Measurements from ENCODE around the gene MOB2.

MOB2 gene

DNA sequence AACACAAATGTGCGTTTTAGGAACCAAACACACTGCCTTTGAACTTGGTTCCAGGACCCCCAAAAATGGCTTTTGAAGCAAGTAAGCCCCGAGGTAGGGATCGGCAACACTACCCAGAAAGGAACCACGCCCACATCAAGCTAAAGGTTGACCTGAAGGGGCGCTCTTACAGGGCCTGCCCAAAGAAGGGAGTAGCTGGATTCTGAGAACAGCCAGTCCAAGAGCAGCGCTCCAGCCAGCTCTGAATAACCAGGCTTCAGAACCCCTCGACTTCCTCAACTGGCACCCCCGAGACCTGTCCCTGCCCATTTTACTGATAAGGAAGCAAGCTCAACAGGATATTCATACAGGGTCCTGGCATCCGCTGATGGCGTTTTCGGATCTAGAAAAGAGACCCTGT lies 18.9 kb upstream of the MOB2 start:
- H3K9me3 ChIP-seq (ENCODE audit: control insufficient read depth in 5 of 5, low read length in 5 of 5): no peaks in the 10 kb centered on the region
- H3K27me3 ChIP-seq (ENCODE audit: control insufficient read depth in 5 of 5, insufficient read depth in 4 of 5, low read length in 5 of 5): no peaks in the 10 kb centered on the region
- H3K4me1 ChIP-seq (ENCODE audit: control insufficient read depth in 5 of 5, insufficient read depth in 5 of 5, low read length in 5 of 5): peaks cover 10 to 69% (median 62%) of the 10 kb centered on the region in 5 donors
- H3K9ac ChIP-seq (ENCODE audit: low read length in 5 of 5): no peak overlapping the region
- peaks cover 0 to 9% (median 0%) of the 10 kb centered on the region in 5 donors for H3K36me3 ChIP-seq (ENCODE audit: control insufficient read depth in 5 of 5, insufficient read depth in 5 of 5, low read length in 5 of 5)
- H3K4me3 ChIP-seq (ENCODE audit: low read depth in 1 of 5, low read length in 5 of 5): no peak overlapping the region
- H3K27ac ChIP-seq (ENCODE audit: low read depth, low read length): no peak overlapping the region

DNA sequence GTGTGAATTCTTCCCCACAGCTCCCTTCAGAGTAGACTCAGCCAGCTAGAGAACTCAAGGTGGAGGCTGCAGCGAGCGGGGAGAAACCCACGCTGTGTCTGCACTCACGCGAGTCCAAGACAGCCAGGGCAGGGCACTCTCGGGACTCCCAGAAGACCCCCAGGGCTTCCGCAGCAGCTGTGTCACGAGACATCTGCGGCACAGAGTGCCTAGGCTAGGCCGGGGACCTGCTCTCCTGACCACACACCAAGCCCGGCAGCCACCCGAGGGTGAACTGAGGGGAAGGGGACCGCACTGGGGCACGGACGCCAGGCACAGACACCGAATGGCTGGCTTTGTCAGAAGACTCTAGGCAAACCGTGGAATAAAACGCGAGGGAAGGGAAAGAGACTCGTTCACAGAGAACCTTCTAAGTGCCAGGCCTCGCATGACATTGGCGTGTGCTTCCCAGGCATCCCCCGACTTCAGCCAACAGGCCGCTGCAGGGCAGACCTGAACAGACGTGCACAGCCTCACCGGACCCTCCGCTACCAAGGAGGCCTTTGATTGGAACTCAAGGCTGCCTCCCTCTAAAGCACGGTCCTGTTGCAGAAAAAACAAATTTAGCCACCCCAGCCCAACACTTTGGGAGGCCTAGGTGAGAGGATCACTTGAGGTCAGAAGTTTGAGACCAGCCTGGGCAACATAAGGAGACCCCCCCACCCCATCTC lies 18.2 kb upstream of the MOB2 start:
- no peak overlapping the region for H3K4me3 ChIP-seq (ENCODE audit: low read depth in 1 of 5, low read length in 5 of 5)
- peaks cover 13 to 76% (median 67%) of the 10 kb centered on the region in 5 donors for H3K4me1 ChIP-seq (ENCODE audit: control insufficient read depth in 5 of 5, insufficient read depth in 5 of 5, low read length in 5 of 5)
- H3K9me3 ChIP-seq (ENCODE audit: control insufficient read depth in 5 of 5, low read length in 5 of 5): no peaks in the 10 kb centered on the region
- peaks cover 0 to 16% (median 6%) of the 10 kb centered on the region in 5 donors for H3K36me3 ChIP-seq (ENCODE audit: control insufficient read depth in 5 of 5, insufficient read depth in 5 of 5, low read length in 5 of 5)
- no peak overlapping the region for H3K9ac ChIP-seq (ENCODE audit: low read length in 5 of 5)
- no peak overlapping the region for H3K27ac ChIP-seq (ENCODE audit: low read depth, low read length)
- H3K27me3 ChIP-seq (ENCODE audit: control insufficient read depth in 5 of 5, insufficient read depth in 4 of 5, low read length in 5 of 5): no peaks in the 10 kb centered on the region

DNA sequence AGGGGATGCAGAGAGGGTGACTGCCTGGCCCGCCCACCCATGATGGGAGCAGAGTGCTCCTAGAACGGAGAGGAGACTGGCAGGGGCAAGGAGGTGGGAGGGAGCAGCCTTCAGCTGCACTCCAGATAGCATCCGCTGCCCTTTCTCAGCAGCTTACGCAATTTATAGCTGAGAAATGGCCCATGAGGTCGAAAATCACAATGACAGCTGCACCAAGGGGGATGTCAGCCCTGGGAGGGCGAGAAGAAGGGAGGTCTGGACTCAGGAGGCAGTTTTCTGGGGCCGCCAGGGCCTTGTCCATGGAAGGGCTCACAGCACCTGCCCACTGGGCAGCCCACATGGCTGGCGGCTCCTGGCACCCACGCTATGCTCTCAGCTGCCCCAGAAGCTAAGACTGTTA lies 17.6 kb upstream of the MOB2 start:
- no peak overlapping the region for H3K9ac ChIP-seq (ENCODE audit: low read length in 5 of 5)

DNA sequence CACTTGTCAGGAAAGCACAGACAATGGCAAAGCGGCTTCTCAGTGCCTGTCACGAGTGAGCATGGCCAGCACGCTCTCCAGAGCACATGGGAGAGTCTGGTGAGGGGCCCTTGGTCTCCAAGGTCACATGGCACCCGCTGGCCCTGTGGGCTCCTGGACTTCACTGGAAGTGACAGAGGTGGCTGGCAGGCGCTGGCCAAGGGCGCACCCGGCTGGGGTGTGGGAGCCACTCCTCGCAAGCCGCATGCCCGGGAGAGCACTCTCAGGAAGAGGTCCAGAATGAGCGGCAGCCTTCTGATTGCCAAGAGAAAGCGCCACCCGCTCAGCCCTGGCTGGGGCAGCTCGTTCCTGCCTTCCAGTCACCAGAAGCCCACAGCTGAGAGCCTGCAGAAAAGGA lies 17.1 kb upstream of the MOB2 start:
- H3K4me1 ChIP-seq (ENCODE audit: control insufficient read depth in 5 of 5, insufficient read depth in 5 of 5, low read length in 5 of 5): peaks cover 13 to 68% (median 59%) of the 10 kb centered on the region in 5 donors
- H3K27me3 ChIP-seq (ENCODE audit: control insufficient read depth in 5 of 5, insufficient read depth in 4 of 5, low read length in 5 of 5): no peaks in the 10 kb centered on the region
- no peak overlapping the region for H3K4me3 ChIP-seq (ENCODE audit: low read depth in 1 of 5, low read length in 5 of 5)
- no peaks in the 10 kb centered on the region for H3K9me3 ChIP-seq (ENCODE audit: control insufficient read depth in 5 of 5, low read length in 5 of 5)
- H3K27ac ChIP-seq (ENCODE audit: low read depth, low read length): no peak overlapping the region
- no peak overlapping the region for H3K9ac ChIP-seq (ENCODE audit: low read length in 5 of 5)
- H3K36me3 ChIP-seq (ENCODE audit: control insufficient read depth in 5 of 5, insufficient read depth in 5 of 5, low read length in 5 of 5): peaks cover 0 to 24% (median 15%) of the 10 kb centered on the region in 5 donors

More for the DNA sequence above, 17.6 kb upstream of the MOB2 start:
- H3K27ac ChIP-seq (ENCODE audit: low read depth, low read length): no peak overlapping the region
- no peaks in the 10 kb centered on the region for H3K27me3 ChIP-seq (ENCODE audit: control insufficient read depth in 5 of 5, insufficient read depth in 4 of 5, low read length in 5 of 5)
- H3K4me3 ChIP-seq (ENCODE audit: low read depth in 1 of 5, low read length in 5 of 5): no peak overlapping the region
- H3K9me3 ChIP-seq (ENCODE audit: control insufficient read depth in 5 of 5, low read length in 5 of 5): no peaks in the 10 kb centered on the region
- peaks cover 13 to 72% (median 63%) of the 10 kb centered on the region in 5 donors for H3K4me1 ChIP-seq (ENCODE audit: control insufficient read depth in 5 of 5, insufficient read depth in 5 of 5, low read length in 5 of 5)
- peaks cover 0 to 22% (median 12%) of the 10 kb centered on the region in 5 donors for H3K36me3 ChIP-seq (ENCODE audit: control insufficient read depth in 5 of 5, insufficient read depth in 5 of 5, low read length in 5 of 5)

- Histone ChIP-seq H3K9me3 (ENCODE audit: control insufficient read depth in 5 of 5, low read length in 5 of 5) (no peaks in the 10 kb centered on the region), H3K27me3 (ENCODE audit: control insufficient read depth in 5 of 5, insufficient read depth in 4 of 5, low read length in 5 of 5) (no peaks in the 10 kb centered on the region), H3K4me3 (ENCODE audit: low read depth in 1 of 5, low read length in 5 of 5) (no peak overlapping the region), H3K27ac (ENCODE audit: low read depth, low read length) (no peak overlapping the region), H3K4me1 (ENCODE audit: control insufficient read depth in 5 of 5, insufficient read depth in 5 of 5, low read length in 5 of 5) (peaks cover 13 to 67% (median 53%) of the 10 kb centered on the region in 5 donors), H3K9ac (ENCODE audit: low read length in 5 of 5) (peak overlapping the region in 1 of 5 donors; percentile 33), H3K36me3 (ENCODE audit: control insufficient read depth in 5 of 5, insufficient read depth in 5 of 5, low read length in 5 of 5) (peaks cover 0 to 27% (median 15%) of the 10 kb centered on the region in 5 donors)
Measured at GRCh38 chr11:1502954-1503707, 16.6 kb upstream of the MOB2 start.

DNA sequence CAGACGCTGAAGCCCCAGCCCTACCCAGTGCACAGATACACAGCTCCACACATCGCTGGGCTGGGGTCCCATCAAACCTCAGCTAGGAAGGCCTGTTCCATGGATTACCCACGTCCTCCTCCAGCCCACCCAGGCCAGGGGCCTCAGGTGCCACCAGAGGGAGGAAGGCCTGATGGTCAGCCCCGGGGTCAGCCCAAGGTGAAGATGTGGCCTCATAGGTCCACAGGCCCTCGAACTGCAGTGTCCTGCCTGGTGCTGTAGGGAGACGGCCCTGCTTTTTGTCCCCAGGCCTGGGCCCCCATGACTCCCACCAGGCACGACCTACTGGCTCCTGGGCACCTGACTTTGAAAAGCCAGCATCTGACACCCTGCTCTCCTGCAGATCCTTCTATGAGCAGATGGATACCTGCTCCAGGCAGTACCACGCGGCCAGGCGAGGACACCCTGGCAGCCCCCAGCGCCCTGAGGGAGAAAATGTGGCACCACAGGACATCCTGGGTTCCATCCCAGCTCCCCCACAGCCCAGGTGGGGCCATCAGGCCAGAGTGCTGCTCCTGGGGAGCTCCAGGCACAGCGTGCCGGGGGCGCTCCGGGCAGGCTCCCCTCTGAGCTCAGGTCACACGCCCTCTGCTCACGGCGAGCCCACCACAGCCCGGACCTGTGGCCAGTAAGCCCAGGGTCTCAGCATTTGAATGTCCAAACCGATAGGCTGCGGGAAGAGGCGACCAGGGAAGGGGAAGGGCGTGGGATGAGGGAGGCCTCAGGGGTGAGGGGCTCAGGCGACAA lies 15.8 kb upstream of the MOB2 start:
- peaks cover 0 to 27% (median 15%) of the 10 kb centered on the region in 5 donors for H3K36me3 ChIP-seq (ENCODE audit: control insufficient read depth in 5 of 5, insufficient read depth in 5 of 5, low read length in 5 of 5)
- peaks cover 10 to 63% (median 49%) of the 10 kb centered on the region in 5 donors for H3K4me1 ChIP-seq (ENCODE audit: control insufficient read depth in 5 of 5, insufficient read depth in 5 of 5, low read length in 5 of 5)
- H3K4me3 ChIP-seq (ENCODE audit: low read depth in 1 of 5, low read length in 5 of 5): no peak overlapping the region
- peak overlapping the region in 1 of 5 donors; percentile 33 for H3K9ac ChIP-seq (ENCODE audit: low read length in 5 of 5)
- H3K27me3 ChIP-seq (ENCODE audit: control insufficient read depth in 5 of 5, insufficient read depth in 4 of 5, low read length in 5 of 5): no peaks in the 10 kb centered on the region
- H3K27ac ChIP-seq (ENCODE audit: low read depth, low read length): no peak overlapping the region
- H3K9me3 ChIP-seq (ENCODE audit: control insufficient read depth in 5 of 5, low read length in 5 of 5): no peaks in the 10 kb centered on the region

DNA sequence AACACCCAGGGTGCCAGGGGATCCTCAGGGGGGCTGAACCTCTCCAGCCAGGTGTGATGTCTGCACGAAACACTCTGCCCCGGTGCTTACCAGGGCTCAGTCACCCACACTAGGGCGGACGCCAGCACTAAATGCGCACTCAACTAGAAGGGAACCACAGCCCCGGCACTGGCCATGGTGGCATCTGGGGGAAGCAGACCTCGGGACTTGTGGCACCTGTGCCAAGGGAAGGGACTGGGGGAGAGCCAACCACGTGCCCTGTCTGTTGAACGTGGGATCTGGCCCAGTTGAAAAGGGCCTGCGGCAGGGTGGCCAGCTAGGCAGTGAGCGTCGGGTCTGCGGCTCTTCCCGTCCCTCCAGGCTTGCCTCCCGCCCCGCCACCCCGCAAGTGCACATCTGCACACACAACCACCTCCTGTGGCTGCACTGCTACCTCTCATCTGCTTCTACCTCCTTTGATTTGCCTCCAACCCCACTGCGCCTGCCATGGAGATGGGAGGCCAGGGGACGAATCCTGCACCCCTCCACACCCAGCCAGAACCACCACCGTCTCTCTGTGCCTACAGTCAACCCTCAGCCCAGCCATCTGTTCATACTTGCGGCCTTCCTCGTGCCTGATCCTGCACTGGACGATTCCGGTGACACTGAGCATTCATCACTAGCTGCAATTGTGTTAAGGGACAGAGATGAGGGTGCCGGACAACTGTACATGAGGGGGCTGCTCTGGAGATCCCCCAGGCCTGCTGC lies 15.0 kb upstream of the MOB2 start:
- Histone ChIP-seq H3K27ac (ENCODE audit: low read depth, low read length) (no peak overlapping the region), H3K9ac (ENCODE audit: low read length in 5 of 5) (no peak overlapping the region), H3K4me3 (ENCODE audit: low read depth in 1 of 5, low read length in 5 of 5) (no peak overlapping the region), H3K36me3 (ENCODE audit: control insufficient read depth in 5 of 5, insufficient read depth in 5 of 5, low read length in 5 of 5) (peaks cover 0 to 27% (median 15%) of the 10 kb centered on the region in 5 donors), H3K4me1 (ENCODE audit: control insufficient read depth in 5 of 5, insufficient read depth in 5 of 5, low read length in 5 of 5) (peaks cover 4 to 63% (median 42%) of the 10 kb centered on the region in 5 donors), H3K9me3 (ENCODE audit: control insufficient read depth in 5 of 5, low read length in 5 of 5) (no peaks in the 10 kb centered on the region), H3K27me3 (ENCODE audit: control insufficient read depth in 5 of 5, insufficient read depth in 4 of 5, low read length in 5 of 5) (no peaks in the 10 kb centered on the region)

DNA sequence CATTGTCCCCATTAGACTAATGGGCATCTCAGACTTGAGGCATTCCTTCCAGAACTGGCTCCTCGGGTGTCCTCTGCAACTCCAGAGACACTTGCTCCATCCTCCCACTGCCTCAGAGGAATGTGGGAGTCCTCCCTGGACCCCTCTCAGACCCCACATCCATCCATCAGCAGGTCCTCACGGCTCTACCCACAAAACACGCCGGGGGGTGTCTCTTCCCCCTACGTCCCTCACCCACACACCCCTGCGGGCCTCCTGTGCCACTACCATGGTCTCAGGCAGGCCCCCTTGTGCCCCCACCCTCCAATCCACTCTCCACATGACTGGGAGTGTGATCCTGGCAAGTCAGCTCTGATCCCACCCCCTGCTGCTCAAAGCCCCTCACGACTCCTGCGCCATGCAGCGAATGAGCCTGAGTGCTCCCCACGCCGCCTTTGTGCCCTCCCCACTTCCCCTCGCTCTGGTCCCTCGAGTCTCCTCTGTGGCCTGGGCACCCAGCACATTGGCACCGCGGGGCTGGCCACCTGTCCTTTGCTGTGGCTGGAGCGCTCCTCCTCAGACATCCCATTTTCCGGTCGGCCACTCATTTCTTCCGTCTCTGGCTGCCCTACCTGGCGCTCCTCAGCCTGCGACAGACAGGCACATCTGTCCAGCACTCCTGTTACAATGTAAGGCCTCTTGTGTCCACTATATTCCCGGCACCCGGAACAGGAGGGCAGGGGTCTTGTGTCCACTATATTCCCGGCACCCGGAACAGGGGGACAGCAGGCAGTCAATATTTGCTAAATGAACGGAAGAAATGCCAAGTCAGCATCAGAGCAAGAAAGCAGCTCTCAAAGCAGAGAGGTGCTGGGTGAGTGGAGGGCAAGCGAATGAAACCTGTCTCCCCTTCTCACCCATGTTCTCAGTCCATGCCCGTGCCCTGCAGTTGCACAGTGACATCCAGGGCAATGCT lies 14.2 kb upstream of the MOB2 start:
- Histone ChIP-seq H3K9me3 (ENCODE audit: control insufficient read depth in 5 of 5, low read length in 5 of 5) (no peaks in the 10 kb centered on the region), H3K4me1 (ENCODE audit: control insufficient read depth in 5 of 5, insufficient read depth in 5 of 5, low read length in 5 of 5) (peaks cover 2 to 65% (median 35%) of the 10 kb centered on the region in 5 donors), H3K36me3 (ENCODE audit: control insufficient read depth in 5 of 5, insufficient read depth in 5 of 5, low read length in 5 of 5) (peaks cover 0 to 27% (median 15%) of the 10 kb centered on the region in 5 donors), H3K9ac (ENCODE audit: low read length in 5 of 5) (no peak overlapping the region), H3K27me3 (ENCODE audit: control insufficient read depth in 5 of 5, insufficient read depth in 4 of 5, low read length in 5 of 5) (no peaks in the 10 kb centered on the region), H3K27ac (ENCODE audit: low read depth, low read length) (no peak overlapping the region), H3K4me3 (ENCODE audit: low read depth in 1 of 5, low read length in 5 of 5) (no peak overlapping the region)

Measured in subcutaneous abdominal adipose tissue (tissue), 5 donors.